Fibroblast of lung (primary cell): ENCODE results near the gene FIS1. TPM values are rescaled to one million over a fixed set of nuclear protein-coding genes. Genes with fewer than 3 reads are reported as not detected.

Experiments
- DNase-seq, 2 donors: peaks; one replicate each; pipeline versions ENCODE4 v3.0.0 to v3.0.0-alpha.2; 2010; ENCODE audit warnings: low read depth in 2 of 2
- H2AFZ ChIP-seq: 2 replicates; pipeline ENCODE4 v1.5.1; 2012; ENCODE audit warnings: low read length, control low read depth, inconsistent platforms
- H3K27ac ChIP-seq: 2 replicates; pipeline ENCODE4 v1.5.1; 2011; ENCODE audit warnings: low read length, control low read depth; ENCODE audit not compliant: insufficient read depth
- H3K27me3 ChIP-seq: 2 replicates; pipeline ENCODE4 v1.5.1; 2011; ENCODE audit warnings: mild to moderate bottlenecking, low read length; ENCODE audit not compliant: control insufficient read depth, insufficient read depth
- H3K36me3 ChIP-seq: 2 replicates; pipeline ENCODE4 v1.5.1; 2011; ENCODE audit warnings: low read length; ENCODE audit not compliant: control insufficient read depth, insufficient read depth
- H3K4me1 ChIP-seq: 2 replicates; pipeline ENCODE4 v1.5.1; 2011; ENCODE audit warnings: low read length; ENCODE audit not compliant: control insufficient read depth, insufficient read depth; ENCODE audit errors: extremely low read depth
- H3K4me2 ChIP-seq: 2 replicates; pipeline ENCODE4 v1.5.1; 2011; ENCODE audit warnings: low read length, control low read depth; ENCODE audit not compliant: insufficient read depth; ENCODE audit errors: extremely low read depth
- H3K4me3 ChIP-seq, 4 experiments: fragments of 200-600 bp in 1 of 4; sonication (generic) in 1 of 4; replicated peaks in 1 of 4; 2 replicates each; pipeline ENCODE4 v1.5.1; 2011 to 2016; ENCODE audit warnings: low read length in 4 of 4, low read depth in 3 of 4, mild to moderate bottlenecking in 3 of 4, control low read depth in 2 of 4, inconsistent platforms in 1 of 4, mixed read lengths in 1 of 4; ENCODE audit not compliant: insufficient read depth in 1 of 4; ENCODE audit errors: control extremely low read depth in 1 of 4
- H3K79me2 ChIP-seq: 2 replicates; pipeline ENCODE4 v1.5.1; 2012; ENCODE audit warnings: mild to moderate bottlenecking, low read length, inconsistent platforms; ENCODE audit not compliant: control insufficient read depth, insufficient read depth
- H3K9ac ChIP-seq: 2 replicates; pipeline ENCODE4 v1.5.1; 2011; ENCODE audit warnings: mild to moderate bottlenecking, low read length, control low read depth; ENCODE audit not compliant: insufficient read depth
- H3K9me3 ChIP-seq: 2 replicates; pipeline ENCODE4 v1.5.1; 2012; ENCODE audit warnings: low read depth, low read length; ENCODE audit not compliant: control insufficient read depth, insufficient read depth
- H4K20me1 ChIP-seq: 2 replicates; pipeline ENCODE4 v1.5.1; 2011; ENCODE audit warnings: low read length; ENCODE audit not compliant: control insufficient read depth, insufficient read depth; ENCODE audit errors: extremely low read depth
- EZH2 ChIP-seq: IDR thresholded peaks from 2 replicates; pipeline ENCODE4 v1.5.1; 2012; ENCODE audit warnings: low read length, control low read depth, mild to moderate bottlenecking; ENCODE audit errors: missing control alignments
- polyA plus RNA-seq, 2 donors: library from polyadenylated mRNA; depleted of rRNA in 1 of 2; stranded (reverse) in 1 of 2; unstranded in 1 of 2; fragments of >200 nt; gene quantifications; 2 replicates each; pipeline ENCODE4 v1.2.1, GENCODE V29; 2011 to 2012; ENCODE audit warnings: missing spikeins in 1 of 2
- total RNA-seq: library from RNA; depleted of rRNA; stranded (reverse); fragments of >200 nt; gene quantifications from 2 replicates; pipeline ENCODE4 v1.2.1, GENCODE V29; 2014
- TF ChIP-seq, protein P1 (sequence below), 2 donors: IDR thresholded peaks in 1 of 2; conservative IDR thresholded peaks in 1 of 2; 1 replicate in 1 of 2; 2 replicates in 1 of 2; pipeline ENCODE4 v1.5.1; 2011 to 2012; ENCODE audit warnings: low read length in 2 of 2, control low read depth in 1 of 2, inconsistent platforms in 1 of 2, low read depth in 1 of 2, mild to moderate bottlenecking in 1 of 2

Gene FIS1
- total and polyA plus RNA-seq, 2 donors (not counting 1 experiment from before 2014, with no cell fraction given): 169 to 297 TPM

- no peak for DNase-seq
- no peak overlapping the region for H3K4me3 ChIP-seq
- H4K20me1 ChIP-seq: no peaks in the 10 kb centered on the region
- no peak overlapping the region for H2AFZ ChIP-seq
- H3K4me2 ChIP-seq: no peak overlapping the region
- H3K27me3 ChIP-seq: peaks cover 26% of the 10 kb centered on the region
- H3K79me2 ChIP-seq: no peaks in the 10 kb centered on the region
- no peaks in the 10 kb centered on the region for H3K36me3 ChIP-seq
- H3K4me1 ChIP-seq: peaks cover 2% of the 10 kb centered on the region
- H3K9me3 ChIP-seq: no peaks in the 10 kb centered on the region
- no peak overlapping the region for H3K9ac ChIP-seq
- TF ChIP-seq, protein P1, sequence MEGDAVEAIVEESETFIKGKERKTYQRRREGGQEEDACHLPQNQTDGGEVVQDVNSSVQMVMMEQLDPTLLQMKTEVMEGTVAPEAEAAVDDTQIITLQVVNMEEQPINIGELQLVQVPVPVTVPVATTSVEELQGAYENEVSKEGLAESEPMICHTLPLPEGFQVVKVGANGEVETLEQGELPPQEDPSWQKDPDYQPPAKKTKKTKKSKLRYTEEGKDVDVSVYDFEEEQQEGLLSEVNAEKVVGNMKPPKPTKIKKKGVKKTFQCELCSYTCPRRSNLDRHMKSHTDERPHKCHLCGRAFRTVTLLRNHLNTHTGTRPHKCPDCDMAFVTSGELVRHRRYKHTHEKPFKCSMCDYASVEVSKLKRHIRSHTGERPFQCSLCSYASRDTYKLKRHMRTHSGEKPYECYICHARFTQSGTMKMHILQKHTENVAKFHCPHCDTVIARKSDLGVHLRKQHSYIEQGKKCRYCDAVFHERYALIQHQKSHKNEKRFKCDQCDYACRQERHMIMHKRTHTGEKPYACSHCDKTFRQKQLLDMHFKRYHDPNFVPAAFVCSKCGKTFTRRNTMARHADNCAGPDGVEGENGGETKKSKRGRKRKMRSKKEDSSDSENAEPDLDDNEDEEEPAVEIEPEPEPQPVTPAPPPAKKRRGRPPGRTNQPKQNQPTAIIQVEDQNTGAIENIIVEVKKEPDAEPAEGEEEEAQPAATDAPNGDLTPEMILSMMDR (conservative IDR thresholded peaks at IDR 0.05 in 1 of 2, IDR thresholded peaks at IDR 0.05 in 1 of 2; ENCODE audit: low read depth in 1 of 2, low read length in 2 of 2): no peak
- no peak for TF ChIP-seq EZH2
- H3K27ac ChIP-seq: no peak overlapping the region
Observed at GRCh38 chr7:101197991-101198390, 46.9 kb downstream of the FIS1 start.

- TF ChIP-seq, protein P1 (conservative IDR thresholded peaks at IDR 0.05 in 1 of 2, IDR thresholded peaks at IDR 0.05 in 1 of 2; ENCODE audit: low read depth in 1 of 2, low read length in 2 of 2): no peak
- no peak for TF ChIP-seq EZH2
- Histone ChIP-seq H3K36me3 (no peaks in the 10 kb centered on the region), H3K79me2 (no peaks in the 10 kb centered on the region), H3K27ac (no peak overlapping the region), H3K4me1 (no peaks in the 10 kb centered on the region), H3K9me3 (no peaks in the 10 kb centered on the region), H3K4me3 (no peak overlapping the region), H3K9ac (no peak overlapping the region), H2AFZ (no peak overlapping the region), H4K20me1 (no peaks in the 10 kb centered on the region), H3K4me2 (no peak overlapping the region), H3K27me3 (peaks cover 7% of the 10 kb centered on the region)
- DNase-seq: no peak
Observed at GRCh38 chr7:101195884-101196283, 49.0 kb downstream of the FIS1 start.

Other genes starting within 250 kb of the FIS1 start
- gene MUC17, start 225.0 kb downstream of the FIS1 start, total RNA-seq: not detected in 2 replicates
- not detected in 2 replicates for gene MUC17, start 225.0 kb downstream of the FIS1 start, polyA plus RNA-seq
- 21.8 and 27.6 TPM in 2 replicates for gene TRIM56, start 159.6 kb downstream of the FIS1 start, total RNA-seq
- 4.7 and 6.0 TPM in 2 replicates for gene TRIM56, start 159.6 kb downstream of the FIS1 start, polyA plus RNA-seq
- gene SERPINE1, start 118.0 kb downstream of the FIS1 start, total RNA-seq: 41.3 and 167 TPM in 2 replicates
- 679 and 1,153 TPM in 2 replicates for gene SERPINE1, start 118.0 kb downstream of the FIS1 start, polyA plus RNA-seq
- gene AP1S1, start 90.6 kb downstream of the FIS1 start, total RNA-seq: 127 and 139 TPM in 2 replicates
- gene AP1S1, start 90.6 kb downstream of the FIS1 start, polyA plus RNA-seq: 128 and 185 TPM in 2 replicates
- gene VGF, start 79.5 kb downstream of the FIS1 start, total RNA-seq: 0.26 and 0.66 TPM in 2 replicates
- gene VGF, start 79.5 kb downstream of the FIS1 start, polyA plus RNA-seq: 0.14 TPM in 1 of 2 replicates, not detected in the other
- not detected in 2 replicates for gene NAT16, start 64.8 kb downstream of the FIS1 start, total RNA-seq
- not detected in 2 replicates for gene NAT16, start 64.8 kb downstream of the FIS1 start, polyA plus RNA-seq
- gene MOGAT3, start 44.0 kb downstream of the FIS1 start, total RNA-seq: not detected in 2 replicates
- not detected in 2 replicates for gene MOGAT3, start 44.0 kb downstream of the FIS1 start, polyA plus RNA-seq
- 52.4 and 89.0 TPM in 2 replicates for gene PLOD3, start 27.5 kb downstream of the FIS1 start, total RNA-seq
- gene PLOD3, start 27.5 kb downstream of the FIS1 start, polyA plus RNA-seq: 86.0 and 106 TPM in 2 replicates
- gene ZNHIT1, start 26.9 kb downstream of the FIS1 start, total RNA-seq: 62.1 and 62.9 TPM in 2 replicates
- gene ZNHIT1, start 26.9 kb downstream of the FIS1 start, polyA plus RNA-seq: 33.9 and 36.6 TPM in 2 replicates
- gene CLDN15, start 7.3 kb downstream of the FIS1 start, total RNA-seq: 2.6 and 3.1 TPM in 2 replicates
- 1.6 and 1.8 TPM in 2 replicates for gene CLDN15, start 7.3 kb downstream of the FIS1 start, polyA plus RNA-seq
- 19.8 and 22.9 TPM in 2 replicates for gene IFT22, start 76.7 kb upstream of the FIS1 start, total RNA-seq
- gene IFT22, start 76.7 kb upstream of the FIS1 start, polyA plus RNA-seq: 34.2 and 35.2 TPM in 2 replicates
- gene COL26A1, start 117.8 kb upstream of the FIS1 start, total RNA-seq: not detected in 2 replicates
- gene COL26A1, start 117.8 kb upstream of the FIS1 start, polyA plus RNA-seq: 0.06 TPM in 1 of 2 replicates, not detected in the other